PC-9 (cell line): Measurements from ENCODE around the gene GLO1.

ENCODE experiments used
- EZH2 ChIP-seq: fragments of 200-600 bp; sonication (generic); IDR thresholded peaks from 2 replicates; pipeline ENCODE4 v1.8.0; 2017; ENCODE audit warnings: antibody characterized with exemption, low read depth
- TF ChIP-seq, protein P1 (sequence below): fragments of 200-600 bp; sonication (generic); conservative IDR thresholded peaks from 2 replicates; pipeline ENCODE4 v1.6.1; 2017; ENCODE audit warnings: mixed run types, antibody characterized with exemption, mild to moderate bottlenecking, moderate library complexity

DNA sequence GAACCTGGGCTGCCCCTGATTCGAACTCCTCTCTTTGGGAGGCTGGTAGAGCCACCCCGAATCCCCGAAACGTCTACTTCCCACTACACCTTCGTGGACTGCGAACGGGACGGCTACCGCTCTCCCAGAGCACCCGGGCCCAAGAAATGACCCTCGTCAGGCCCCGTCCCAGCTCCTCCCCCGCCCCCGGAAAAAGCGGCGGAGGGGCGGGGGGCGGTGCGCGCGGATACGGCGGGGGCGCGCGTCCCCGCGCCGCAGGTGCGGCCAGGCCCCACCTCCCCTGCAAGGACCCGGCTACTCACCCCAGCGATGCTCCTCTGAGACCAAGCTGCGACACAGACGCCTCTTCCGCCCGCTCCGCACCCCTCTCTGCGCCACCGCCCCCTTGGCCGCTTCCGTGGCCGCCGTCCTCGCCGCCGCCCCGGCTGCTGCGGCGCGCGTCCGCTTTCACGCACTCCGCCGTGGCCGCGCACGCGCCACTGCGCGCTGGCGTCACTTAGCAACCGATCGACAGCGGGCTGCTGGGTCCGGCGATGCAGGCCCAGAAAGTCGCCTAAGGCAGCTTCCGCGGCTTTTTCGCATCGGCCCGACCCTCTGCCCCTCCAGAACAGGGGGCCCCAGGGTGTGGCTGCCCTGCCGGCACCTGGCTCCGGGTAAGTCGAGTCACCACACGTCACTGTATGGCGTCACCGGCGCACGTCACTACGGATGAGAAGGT is 63.3 kb downstream of the GLO1 start, which contains the start of gene BTBD9:
- TF ChIP-seq, protein P1, sequence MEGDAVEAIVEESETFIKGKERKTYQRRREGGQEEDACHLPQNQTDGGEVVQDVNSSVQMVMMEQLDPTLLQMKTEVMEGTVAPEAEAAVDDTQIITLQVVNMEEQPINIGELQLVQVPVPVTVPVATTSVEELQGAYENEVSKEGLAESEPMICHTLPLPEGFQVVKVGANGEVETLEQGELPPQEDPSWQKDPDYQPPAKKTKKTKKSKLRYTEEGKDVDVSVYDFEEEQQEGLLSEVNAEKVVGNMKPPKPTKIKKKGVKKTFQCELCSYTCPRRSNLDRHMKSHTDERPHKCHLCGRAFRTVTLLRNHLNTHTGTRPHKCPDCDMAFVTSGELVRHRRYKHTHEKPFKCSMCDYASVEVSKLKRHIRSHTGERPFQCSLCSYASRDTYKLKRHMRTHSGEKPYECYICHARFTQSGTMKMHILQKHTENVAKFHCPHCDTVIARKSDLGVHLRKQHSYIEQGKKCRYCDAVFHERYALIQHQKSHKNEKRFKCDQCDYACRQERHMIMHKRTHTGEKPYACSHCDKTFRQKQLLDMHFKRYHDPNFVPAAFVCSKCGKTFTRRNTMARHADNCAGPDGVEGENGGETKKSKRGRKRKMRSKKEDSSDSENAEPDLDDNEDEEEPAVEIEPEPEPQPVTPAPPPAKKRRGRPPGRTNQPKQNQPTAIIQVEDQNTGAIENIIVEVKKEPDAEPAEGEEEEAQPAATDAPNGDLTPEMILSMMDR = no peak
- no peak for TF ChIP-seq EZH2
